WERI-Rb-1 (cell line): Measurements from ENCODE around the gene ATP13A3.

Source experiments
- DNase-seq: peaks from one replicate; pipeline ENCODE4 v3.0.0-alpha.2; 2020
- H3K27ac ChIP-seq: fragments of 250-450 bp; sonication (Bioruptor Pico); 2 replicates; pipeline ENCODE4 v1.5.1; 2020; ENCODE audit warnings: mild to moderate bottlenecking, moderate library complexity
- H3K27me3 ChIP-seq: fragments of 250-450 bp; sonication (Bioruptor Pico); 2 replicates; pipeline ENCODE4 v1.5.1; 2021; ENCODE audit warnings: mild to moderate bottlenecking, low read depth, moderate library complexity; ENCODE audit not compliant: insufficient read depth, severe bottlenecking
- H3K36me3 ChIP-seq: fragments of 250-450 bp; sonication (Bioruptor Pico); 2 replicates; pipeline ENCODE4 v1.5.1; 2020; ENCODE audit warnings: mild to moderate bottlenecking, moderate library complexity
- H3K4me3 ChIP-seq: 2 replicates; pipeline ENCODE4 v1.5.1; 2011; ENCODE audit warnings: low read depth, mild to moderate bottlenecking, control low read depth, low read length
- H3K9me3 ChIP-seq: fragments of 250-450 bp; sonication (Bioruptor Pico); 2 replicates; pipeline ENCODE4 v1.5.1; 2021; ENCODE audit warnings: mild to moderate bottlenecking, moderate library complexity; ENCODE audit not compliant: severe bottlenecking
- CTCF ChIP-seq: IDR thresholded peaks from 2 replicates; pipeline ENCODE4 v1.5.1; 2011; ENCODE audit warnings: low read depth, mild to moderate bottlenecking, control low read depth, inconsistent platforms, low read length

Gene ATP13A3

DNA sequence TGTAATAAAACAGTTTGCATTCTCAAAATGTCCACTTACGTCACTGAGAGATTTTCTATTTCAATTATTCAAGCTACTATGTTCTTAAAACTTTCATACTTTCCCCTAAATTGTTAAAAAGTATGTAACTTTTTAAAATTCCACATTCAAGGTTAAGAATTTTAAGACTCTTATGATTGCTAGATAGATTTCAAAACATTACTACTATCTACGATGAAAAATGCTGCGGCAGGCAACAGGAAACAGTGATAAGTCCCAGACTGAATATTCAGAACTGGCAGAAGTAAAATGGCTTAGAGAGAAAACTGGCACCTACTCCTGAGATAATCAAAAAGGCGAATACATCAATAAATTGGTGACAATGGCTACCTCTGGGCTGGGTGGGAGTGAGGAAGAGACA, 16.2 kb downstream of the ATP13A3 start:
- no peak for TF ChIP-seq CTCF
- no peak overlapping the region for H3K4me3 ChIP-seq
- H3K27ac ChIP-seq: no peak overlapping the region
- no peak for DNase-seq
- H3K27me3 ChIP-seq: no peaks in the 10 kb centered on the region
- no peaks in the 10 kb centered on the region for H3K9me3 ChIP-seq
- no peaks in the 10 kb centered on the region for H3K36me3 ChIP-seq

DNA sequence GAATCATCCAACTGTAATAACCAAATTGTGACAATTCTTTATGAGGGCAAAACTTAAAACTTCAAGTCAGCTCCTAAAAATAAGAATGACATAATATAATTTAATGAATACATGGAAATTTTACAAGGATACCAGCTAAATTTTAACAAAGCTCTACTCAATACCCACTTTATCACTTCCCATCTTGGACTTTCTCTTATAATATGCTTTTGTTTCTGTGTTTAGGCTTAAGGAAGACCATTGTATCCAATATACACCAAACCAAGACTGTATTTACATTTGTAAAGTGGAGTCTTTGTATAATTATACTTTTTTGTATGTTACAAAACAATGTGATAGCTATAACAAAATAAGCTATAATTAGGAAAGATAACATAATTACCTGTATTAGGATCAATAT, 16.8 kb downstream of the ATP13A3 start:
- Histone ChIP-seq H3K4me3 (no peak overlapping the region), H3K27me3 (no peaks in the 10 kb centered on the region), H3K9me3 (no peaks in the 10 kb centered on the region), H3K27ac (no peak overlapping the region), H3K36me3 (no peaks in the 10 kb centered on the region)
- DNase-seq: no peak
- no peak for TF ChIP-seq CTCF

GRCh38 chr3:194468086-194468485, 18.7 kb downstream of the ATP13A3 start:
- no peak for DNase-seq
- no peak for TF ChIP-seq CTCF
- Histone ChIP-seq H3K27ac (no peak overlapping the region), H3K36me3 (no peaks in the 10 kb centered on the region), H3K4me3 (no peak overlapping the region), H3K27me3 (no peaks in the 10 kb centered on the region), H3K9me3 (no peaks in the 10 kb centered on the region)

GRCh38 chr3:194466761-194467356, 19.9 kb downstream of the ATP13A3 start:
- H3K27ac ChIP-seq: no peak overlapping the region
- no peak for DNase-seq
- no peaks in the 10 kb centered on the region for H3K36me3 ChIP-seq
- TF ChIP-seq CTCF: no peak
- H3K4me3 ChIP-seq: no peak overlapping the region
- no peaks in the 10 kb centered on the region for H3K9me3 ChIP-seq
- no peaks in the 10 kb centered on the region for H3K27me3 ChIP-seq

DNA sequence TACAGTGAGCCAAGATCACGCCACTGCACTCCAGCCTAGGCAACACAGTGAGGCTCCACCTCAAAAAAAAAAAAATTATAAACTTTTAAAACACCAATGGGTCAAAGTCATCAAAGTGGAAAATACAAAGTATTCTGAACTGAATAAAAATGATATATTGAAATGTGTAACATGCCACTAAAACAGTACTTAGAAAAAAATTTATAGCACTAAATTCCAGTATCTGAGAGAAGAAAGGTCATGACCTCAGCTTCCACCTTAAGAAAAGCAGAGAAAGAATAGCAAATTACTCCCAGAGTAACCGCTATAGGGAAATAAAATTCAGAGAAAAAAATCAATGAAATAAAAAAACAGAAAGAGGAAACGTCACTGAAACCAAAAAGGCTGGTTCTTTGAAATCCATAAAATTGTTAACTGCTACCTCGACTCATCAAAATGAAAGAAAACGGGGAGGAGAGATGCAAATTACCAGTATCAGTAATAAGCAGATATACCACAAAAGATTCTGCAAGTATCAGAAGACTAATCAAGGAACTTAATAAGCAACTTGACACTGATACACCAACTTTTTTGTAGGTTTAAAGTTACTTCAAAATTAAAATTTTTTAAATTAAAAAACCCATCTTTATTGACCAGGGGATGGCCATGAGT, 20.8 kb downstream of the ATP13A3 start:
- DNase-seq: no peak
- H3K36me3 ChIP-seq: no peaks in the 10 kb centered on the region
- H3K27me3 ChIP-seq: no peaks in the 10 kb centered on the region
- no peak overlapping the region for H3K4me3 ChIP-seq
- H3K9me3 ChIP-seq: no peaks in the 10 kb centered on the region
- H3K27ac ChIP-seq: no peak overlapping the region
- TF ChIP-seq CTCF: no peak

DNA sequence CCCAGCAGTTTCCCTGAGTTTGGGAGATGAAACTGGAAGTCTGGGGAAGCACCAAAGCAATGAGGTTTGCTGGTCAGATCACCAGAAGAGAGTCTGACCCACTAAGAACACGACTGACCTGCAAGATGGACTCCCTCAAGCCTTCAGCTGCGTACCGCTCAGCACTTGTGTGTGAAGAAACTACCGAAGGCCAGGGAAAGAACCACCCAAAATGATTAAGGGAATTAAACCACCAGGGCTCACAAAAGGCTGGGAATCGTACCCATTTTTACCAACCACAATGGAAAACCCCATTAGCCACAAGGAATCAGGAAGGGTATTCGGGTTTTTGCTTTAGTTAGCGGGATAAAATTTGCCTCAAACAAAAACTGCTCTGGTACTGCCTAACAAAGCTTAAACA, 21.6 kb downstream of the ATP13A3 start:
- Histone ChIP-seq H3K27me3 (no peaks in the 10 kb centered on the region), H3K9me3 (no peaks in the 10 kb centered on the region), H3K4me3 (no peak overlapping the region), H3K27ac (no peak overlapping the region), H3K36me3 (no peaks in the 10 kb centered on the region)
- TF ChIP-seq CTCF: no peak
- DNase-seq: no peak
